Nephron progenitor cell (in vitro differentiated cells): ENCODE measurements around the gene OR52B2.

ENCODE experiments used
- DNase-seq: peaks from one replicate; pipeline ENCODE4 v3.0.0; 2021
- H3K27ac Mint-ChIP-seq: 2 replicates; pipeline ENCODE4 v1.8.0; 2021; ENCODE audit warnings: mild to moderate bottlenecking, moderate library complexity, mixed read lengths
- H3K27me3 Mint-ChIP-seq: 2 replicates; pipeline ENCODE4 v1.8.0; 2021; ENCODE audit warnings: mild to moderate bottlenecking, low read depth, mixed read lengths; ENCODE audit not compliant: poor library complexity
- H3K36me3 Mint-ChIP-seq: 2 replicates; pipeline ENCODE4 v1.8.0; 2021; ENCODE audit warnings: low read depth, mixed read lengths
- H3K4me1 Mint-ChIP-seq: 2 replicates; pipeline ENCODE4 v1.8.0; 2021; ENCODE audit warnings: mixed read lengths
- H3K4me3 Mint-ChIP-seq: 2 replicates; pipeline ENCODE4 v1.8.0; 2021; ENCODE audit warnings: mild to moderate bottlenecking, moderate library complexity, mixed read lengths
- H3K9me3 Mint-ChIP-seq: 2 replicates; pipeline ENCODE4 v1.8.0; 2021; ENCODE audit warnings: mild to moderate bottlenecking, moderate library complexity, mixed read lengths
- CTCF ChIP-seq: fragments of 200-600 bp; sonication (generic); IDR thresholded peaks from 2 replicates; pipeline ENCODE4 v1.5.0; 2021; ENCODE audit warnings: antibody characterized with exemption

Gene OR52B2

DNA sequence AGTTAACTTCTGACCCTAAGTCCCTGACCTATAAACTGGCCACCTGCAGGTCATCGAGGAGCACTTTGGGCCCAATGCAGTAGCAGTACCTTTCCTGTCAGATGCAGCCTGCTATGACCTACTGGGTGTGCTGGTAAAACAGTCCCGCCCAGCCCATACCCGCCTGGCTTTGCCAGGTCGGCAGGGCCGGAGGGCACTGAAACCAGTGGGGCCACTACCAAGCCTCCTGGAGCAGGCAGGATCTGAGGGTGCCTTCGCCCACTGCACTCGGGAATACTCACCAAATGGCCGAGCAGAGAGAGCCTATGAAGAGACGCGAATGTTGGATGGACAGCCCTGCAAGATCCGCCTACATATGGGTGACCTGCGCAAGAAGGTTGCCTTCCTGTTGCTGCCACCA lies 39.7 kb upstream of the OR52B2 start:
- Mint-ChIP-seq H3K4me3 (no peak overlapping the region), H3K27me3 (no peaks in the 10 kb centered on the region), H3K27ac (no peak overlapping the region), H3K36me3 (peaks cover 16% of the 10 kb centered on the region), H3K9me3 (no peaks in the 10 kb centered on the region), H3K4me1 (peaks cover 5% of the 10 kb centered on the region)
- no peak for TF ChIP-seq CTCF
- no peak for DNase-seq

GRCh38 chr11:6206456-6207180 lies 36.5 kb upstream of the OR52B2 start:
- peaks cover 16% of the 10 kb centered on the region for H3K36me3 Mint-ChIP-seq
- H3K4me1 Mint-ChIP-seq = peaks cover 5% of the 10 kb centered on the region
- H3K27me3 Mint-ChIP-seq = no peaks in the 10 kb centered on the region

GRCh38 chr11:6205366-6205765 lies 35.2 kb upstream of the OR52B2 start, which contains the start of gene C11orf42:
Gene C11orf42 (plus strand): TSS chr11:6205557. CDS start chr11:6205616, 59 bp downstream.
- Mint-ChIP-seq H3K4me1 (peaks cover 5% of the 10 kb centered on the region), H3K36me3 (peaks cover 12% of the 10 kb centered on the region)

More at GRCh38 chr11:6206456-6207180, 36.5 kb upstream of the OR52B2 start:
- H3K9me3 Mint-ChIP-seq = no peaks in the 10 kb centered on the region
- H3K4me3 Mint-ChIP-seq = no peak overlapping the region
- no peak for DNase-seq
- no peak for TF ChIP-seq CTCF
- H3K27ac Mint-ChIP-seq = no peak overlapping the region

DNA sequence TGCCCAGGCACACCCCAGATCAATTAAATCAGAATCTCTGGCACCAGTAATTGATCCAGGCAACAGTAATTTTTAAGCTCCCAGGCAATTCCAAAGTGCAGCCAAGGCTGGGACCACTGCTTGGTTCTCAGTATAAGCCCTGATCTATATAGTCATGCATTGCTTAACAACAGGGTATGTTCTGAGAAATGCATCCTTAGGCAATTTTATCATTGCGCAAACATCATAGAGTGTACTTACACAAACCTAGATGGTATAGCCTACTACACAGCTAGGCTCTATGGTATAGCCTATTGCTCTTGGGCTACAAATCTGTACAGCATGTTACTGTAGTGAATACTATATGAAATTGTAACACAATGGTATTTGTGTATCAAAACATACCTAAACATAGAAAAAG lies 34.6 kb upstream of the OR52B2 start:
- DNase-seq = no peak
- Mint-ChIP-seq H3K9me3 (no peaks in the 10 kb centered on the region), H3K36me3 (peaks cover 10% of the 10 kb centered on the region), H3K27ac (no peak overlapping the region), H3K4me3 (no peak overlapping the region), H3K4me1 (peaks cover 5% of the 10 kb centered on the region), H3K27me3 (no peaks in the 10 kb centered on the region)
- TF ChIP-seq CTCF = no peak

More at GRCh38 chr11:6205366-6205765, 35.2 kb upstream of the OR52B2 start, which contains the start of gene C11orf42:
- H3K27me3 Mint-ChIP-seq = no peaks in the 10 kb centered on the region
- H3K27ac Mint-ChIP-seq = no peak within 1 kb of the TSS
- no peak for TF ChIP-seq CTCF
- H3K4me3 Mint-ChIP-seq = no peak within 1 kb of the TSS
- no peaks in the 10 kb centered on the region for H3K9me3 Mint-ChIP-seq
- no peak for DNase-seq

- H3K36me3 Mint-ChIP-seq = no peaks in the 10 kb centered on the region
- no peaks in the 10 kb centered on the region for H3K27me3 Mint-ChIP-seq
- H3K9me3 Mint-ChIP-seq = no peaks in the 10 kb centered on the region
- peaks cover 5% of the 10 kb centered on the region for H3K4me1 Mint-ChIP-seq
- H3K4me3 Mint-ChIP-seq = no peak overlapping the region
- TF ChIP-seq CTCF = no peak
- no peak overlapping the region for H3K27ac Mint-ChIP-seq
- DNase-seq = no peak
Observed at GRCh38 chr11:6203327-6203726, 33.2 kb upstream of the OR52B2 start.

GRCh38 chr11:6202041-6202440 lies 31.9 kb upstream of the OR52B2 start:
- no peak overlapping the region for H3K27ac Mint-ChIP-seq
- H3K4me1 Mint-ChIP-seq = peaks cover 5% of the 10 kb centered on the region
- DNase-seq = no peak
- H3K27me3 Mint-ChIP-seq = no peaks in the 10 kb centered on the region
- no peak overlapping the region for H3K4me3 Mint-ChIP-seq
- H3K9me3 Mint-ChIP-seq = no peaks in the 10 kb centered on the region
- H3K36me3 Mint-ChIP-seq = no peaks in the 10 kb centered on the region
- TF ChIP-seq CTCF = no peak
